Stimulated activated naive CD8-positive, alpha-beta T cell treated with anti-CD3 and anti-CD28 coated beads, Interleukin-15, Interleukin-2, amounts not matched to agents 100 ng/mL and 50 ng/mL, for 24 hours (primary cell): ENCODE results near the gene TXNL1.
"Not testable (repeated sequence)": the region's sequence is repeated elsewhere in the genome, so short reads cannot be mapped to it uniquely, and the experiment has no call there.

Source experiments
- H3K27ac Mint-ChIP-seq: one replicate; pipeline ENCODE4 v1.8.0; 2021; ENCODE audit warnings: mild to moderate bottlenecking, mixed read lengths
- H3K27me3 Mint-ChIP-seq: one replicate; pipeline ENCODE4 v1.8.0; 2021; ENCODE audit warnings: mixed read lengths
- H3K36me3 Mint-ChIP-seq: one replicate; pipeline ENCODE4 v1.8.0; 2021; ENCODE audit warnings: low read depth, mixed read lengths
- H3K4me1 Mint-ChIP-seq: one replicate; pipeline ENCODE4 v1.8.0; 2021; ENCODE audit warnings: low read depth, mixed read lengths
- H3K4me3 Mint-ChIP-seq: one replicate; pipeline ENCODE4 v1.8.0; 2021; ENCODE audit warnings: mild to moderate bottlenecking, mixed read lengths
- H3K9me3 Mint-ChIP-seq: one replicate; pipeline ENCODE4 v1.8.0; 2021; ENCODE audit warnings: mixed read lengths

TXNL1 gene

DNA sequence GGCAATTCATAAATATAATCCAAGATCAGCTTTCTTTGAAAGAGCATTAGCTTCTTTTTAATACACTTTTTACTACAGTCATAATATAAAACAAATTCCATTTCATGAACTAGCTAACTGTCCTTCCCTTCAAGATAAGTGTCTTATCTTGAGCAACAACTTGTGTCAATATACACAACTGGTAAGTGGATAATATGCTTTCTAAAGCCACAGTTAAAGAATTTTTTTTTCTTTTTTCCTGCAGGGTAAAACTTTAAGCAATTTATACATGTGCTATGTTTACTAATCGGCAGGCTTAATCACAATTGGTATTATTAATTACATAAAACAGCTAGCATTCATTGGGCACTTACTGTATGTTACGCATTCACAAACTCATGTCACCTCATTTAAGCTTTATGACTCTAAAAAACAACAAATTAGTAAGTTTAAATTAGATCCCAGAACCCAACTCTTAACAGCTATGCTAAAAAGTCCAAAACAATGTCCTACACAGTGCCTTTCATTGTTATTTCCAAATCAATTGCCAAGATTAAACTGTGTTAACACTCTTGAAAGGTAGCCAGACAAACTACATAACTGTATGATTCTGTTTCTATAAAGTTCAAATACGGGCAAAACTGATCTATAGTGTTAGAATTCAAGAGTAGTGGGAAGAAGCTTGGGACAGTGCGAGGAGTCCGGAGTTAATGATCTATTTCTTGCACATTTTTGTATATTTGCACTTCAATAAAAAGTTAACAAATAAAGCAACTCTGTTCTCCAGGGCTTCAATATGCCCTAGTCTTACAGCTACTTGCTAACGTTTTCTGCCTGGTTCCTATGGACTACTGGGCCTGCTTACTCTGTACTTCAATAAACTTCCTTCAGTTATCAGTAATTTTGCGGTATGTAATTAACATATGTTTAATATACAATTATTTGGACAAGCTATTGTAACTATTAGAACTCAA, 6.0 kb downstream of the TXNL1 start:
- peaks cover 60% of the 10 kb centered on the region for H3K36me3 Mint-ChIP-seq
- no peak overlapping the region for H3K4me3 Mint-ChIP-seq
- no peaks in the 10 kb centered on the region for H3K9me3 Mint-ChIP-seq
- peaks cover 80% of the 10 kb centered on the region for H3K4me1 Mint-ChIP-seq
- H3K27me3 Mint-ChIP-seq, result no peaks in the 10 kb centered on the region
- no peak overlapping the region for H3K27ac Mint-ChIP-seq

DNA sequence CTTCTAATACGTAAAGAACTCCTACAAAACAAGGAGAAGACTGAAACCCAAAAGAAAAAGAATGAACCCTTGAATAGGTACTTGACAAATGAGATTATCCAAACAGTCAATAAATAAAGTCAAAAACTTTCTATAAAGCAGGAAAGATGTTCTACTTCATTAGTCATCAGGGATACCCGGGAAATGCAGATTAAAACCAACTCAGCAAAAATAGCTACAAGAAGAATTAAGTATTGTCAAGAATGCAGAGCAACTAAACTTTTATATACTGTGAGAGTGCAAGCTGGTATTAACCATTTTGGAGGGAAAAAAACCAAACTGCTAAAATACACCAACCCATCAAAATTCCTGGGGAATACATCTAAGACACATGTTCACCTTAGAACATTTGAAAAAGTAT, 10.4 kb downstream of the TXNL1 start:
- H3K27ac Mint-ChIP-seq, result no peak overlapping the region
- H3K9me3 Mint-ChIP-seq, result no peaks in the 10 kb centered on the region
- no peaks in the 10 kb centered on the region for H3K27me3 Mint-ChIP-seq
- H3K4me1 Mint-ChIP-seq, result peaks cover 50% of the 10 kb centered on the region
- H3K4me3 Mint-ChIP-seq, result no peak overlapping the region
- peaks cover 65% of the 10 kb centered on the region for H3K36me3 Mint-ChIP-seq

DNA sequence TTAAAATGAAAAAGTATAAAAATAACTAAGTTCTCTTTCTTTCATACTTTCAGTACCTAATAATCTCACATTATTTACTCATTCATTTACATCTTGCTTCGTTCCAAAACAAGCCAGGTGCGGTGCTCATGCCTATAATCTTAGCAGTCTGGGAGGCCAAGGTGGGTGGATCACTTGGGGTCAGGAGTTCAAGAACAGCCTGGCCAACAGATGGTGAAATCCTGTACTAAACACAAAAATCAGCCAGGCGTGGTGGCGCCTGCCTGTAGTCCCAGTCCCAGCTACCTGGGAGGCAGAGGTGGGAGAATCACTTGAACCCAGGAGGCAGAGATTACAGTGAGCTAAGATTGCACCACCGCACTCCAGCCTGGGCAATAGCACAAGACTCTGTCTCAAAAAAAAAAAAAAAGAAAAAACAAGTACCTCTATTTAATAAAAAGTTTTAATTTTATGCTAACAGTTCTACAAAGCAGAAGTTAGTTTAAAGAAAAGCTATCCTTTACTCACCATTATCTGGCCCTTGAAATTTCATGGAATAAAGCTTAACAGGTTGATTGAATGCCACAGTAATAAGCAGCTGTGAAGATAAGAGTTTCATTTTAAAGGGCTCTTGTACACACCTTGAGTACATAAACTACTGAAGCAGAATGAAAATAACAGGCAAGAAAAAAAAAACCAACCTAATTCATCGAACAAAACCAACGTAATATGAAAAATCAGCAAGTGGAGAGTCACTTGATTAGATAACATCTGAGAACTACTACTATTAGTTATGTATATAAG, 22.5 kb downstream of the TXNL1 start:
- Mint-ChIP-seq H3K4me3 (no peak overlapping the region), H3K9me3 (no peaks in the 10 kb centered on the region), H3K27me3 (no peaks in the 10 kb centered on the region), H3K4me1 (no peaks in the 10 kb centered on the region), H3K27ac (no peak overlapping the region), H3K36me3 (peaks cover 69% of the 10 kb centered on the region)

DNA sequence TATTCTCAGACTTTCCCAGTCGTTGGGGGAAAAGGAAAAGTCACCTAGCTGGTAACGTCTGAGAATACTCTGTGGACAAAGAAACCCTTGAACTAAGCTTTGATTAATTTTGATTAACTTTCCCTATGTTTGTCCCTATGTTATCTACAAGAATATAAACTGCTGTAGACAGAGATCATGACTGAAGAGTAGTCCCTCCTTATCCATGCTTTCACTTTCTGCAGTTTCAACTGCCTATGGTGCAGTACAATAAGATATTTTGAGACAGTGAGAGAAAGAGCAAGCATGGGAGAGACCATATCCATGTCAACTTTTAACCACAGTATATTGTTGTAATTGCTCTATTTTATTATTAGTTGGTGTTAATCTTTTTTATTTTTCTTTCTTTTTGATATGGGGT, 31.8 kb downstream of the TXNL1 start:
- no peaks in the 10 kb centered on the region for H3K27me3 Mint-ChIP-seq
- H3K27ac Mint-ChIP-seq, result no peak overlapping the region
- no peak overlapping the region for H3K4me3 Mint-ChIP-seq
- H3K36me3 Mint-ChIP-seq, result peaks cover 53% of the 10 kb centered on the region
- H3K4me1 Mint-ChIP-seq, result no peaks in the 10 kb centered on the region
- no peaks in the 10 kb centered on the region for H3K9me3 Mint-ChIP-seq

DNA sequence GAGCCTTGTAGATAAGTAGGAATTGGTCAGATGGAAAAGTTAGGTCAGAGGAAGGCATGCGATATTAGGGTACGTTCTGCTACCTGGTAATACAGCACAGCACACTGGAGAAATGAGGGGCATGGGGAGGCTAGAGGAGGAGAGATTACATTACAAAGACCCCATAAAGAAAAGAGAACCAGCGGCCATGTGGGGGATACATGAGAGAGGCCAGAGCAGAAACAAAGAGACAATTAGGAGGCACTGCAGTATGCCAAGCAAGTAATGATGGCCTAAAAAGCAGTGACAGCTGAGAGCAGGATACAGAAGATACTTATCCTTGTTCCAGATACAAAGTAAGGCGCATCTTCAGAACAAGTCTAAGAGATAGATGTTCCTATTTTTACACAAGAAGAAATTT, 40.0 kb downstream of the TXNL1 start:
- Mint-ChIP-seq H3K27ac (no peak overlapping the region), H3K27me3 (no peaks in the 10 kb centered on the region)

DNA sequence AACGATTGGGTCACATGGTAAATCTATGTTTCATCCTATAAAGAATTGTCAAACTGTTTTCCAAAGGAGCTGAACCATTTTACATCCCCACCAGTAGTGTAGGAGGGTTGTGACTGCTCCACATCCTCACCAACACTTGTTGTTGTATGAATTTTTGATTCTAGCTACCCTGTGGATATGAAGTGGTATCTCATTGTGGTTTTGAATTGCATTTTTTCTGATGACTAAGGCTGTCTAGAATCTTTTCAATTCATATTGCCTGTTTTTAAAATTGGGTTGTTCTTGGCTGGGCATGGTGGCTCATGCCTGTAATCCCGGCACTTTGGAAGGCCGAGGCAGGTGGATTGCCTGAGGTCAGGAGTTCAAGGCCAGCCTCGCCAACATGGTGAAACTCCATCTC, 44.5 kb downstream of the TXNL1 start:
- Mint-ChIP-seq H3K27me3 (no peaks in the 10 kb centered on the region), H3K4me3 (no peak overlapping the region), H3K9me3 (peaks cover 8% of the 10 kb centered on the region), H3K36me3 (no peaks in the 10 kb centered on the region), H3K4me1 (no peaks in the 10 kb centered on the region), H3K27ac (no peak overlapping the region)

More for the DNA sequence above, 40.0 kb downstream of the TXNL1 start:
- H3K4me1 Mint-ChIP-seq, result no peaks in the 10 kb centered on the region
- no peaks in the 10 kb centered on the region for H3K36me3 Mint-ChIP-seq
- peaks cover 4% of the 10 kb centered on the region for H3K9me3 Mint-ChIP-seq
- no peak overlapping the region for H3K4me3 Mint-ChIP-seq

DNA sequence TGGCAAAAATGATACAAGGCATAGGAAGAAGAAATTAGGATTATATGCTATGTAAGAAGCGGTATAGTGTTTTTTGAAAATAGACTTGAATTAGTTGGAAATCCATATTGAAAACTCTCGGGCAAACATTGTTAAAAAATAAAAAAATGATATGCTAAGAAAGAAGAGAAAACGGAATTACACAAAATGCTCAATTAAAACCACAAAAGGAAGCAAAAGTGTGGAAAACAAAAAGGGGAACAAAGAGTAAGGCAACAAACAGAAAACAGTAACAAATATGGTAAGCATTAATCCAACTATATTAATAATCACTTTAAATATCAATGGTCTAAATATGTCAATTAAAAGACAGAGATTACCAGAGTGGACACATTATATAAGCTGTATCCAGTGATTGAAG, 58.4 kb downstream of the TXNL1 start:
- Mint-ChIP-seq H3K36me3 (no peaks in the 10 kb centered on the region), H3K27me3 (peaks cover 9% of the 10 kb centered on the region), H3K27ac (no peak overlapping the region), H3K4me1 (no peaks in the 10 kb centered on the region), H3K9me3 (no peaks in the 10 kb centered on the region), H3K4me3 (no peak overlapping the region)

DNA sequence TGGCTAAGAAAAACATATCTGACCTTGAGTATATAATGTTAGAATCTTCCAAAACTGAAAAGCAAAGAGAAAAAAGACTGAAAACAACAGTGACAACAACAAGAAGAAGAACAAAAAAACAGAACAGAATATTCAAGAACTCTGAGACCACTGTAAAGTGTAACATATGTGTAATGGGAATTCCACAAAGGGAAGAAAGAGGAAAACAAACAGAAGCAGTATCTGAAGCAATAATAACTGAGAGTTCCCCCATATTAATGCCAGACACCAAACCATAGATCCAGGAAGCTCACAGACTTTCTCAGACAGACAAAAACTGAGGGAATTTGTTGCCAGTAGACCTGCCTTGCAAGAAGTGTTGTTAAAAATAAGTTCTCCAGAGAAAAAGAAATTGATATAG, 58.9 kb downstream of the TXNL1 start:
- Mint-ChIP-seq H3K27ac (no peak overlapping the region), H3K4me1 (no peaks in the 10 kb centered on the region), H3K27me3 (peaks cover 9% of the 10 kb centered on the region), H3K4me3 (no peak overlapping the region), H3K9me3 (no peaks in the 10 kb centered on the region), H3K36me3 (no peaks in the 10 kb centered on the region)

DNA sequence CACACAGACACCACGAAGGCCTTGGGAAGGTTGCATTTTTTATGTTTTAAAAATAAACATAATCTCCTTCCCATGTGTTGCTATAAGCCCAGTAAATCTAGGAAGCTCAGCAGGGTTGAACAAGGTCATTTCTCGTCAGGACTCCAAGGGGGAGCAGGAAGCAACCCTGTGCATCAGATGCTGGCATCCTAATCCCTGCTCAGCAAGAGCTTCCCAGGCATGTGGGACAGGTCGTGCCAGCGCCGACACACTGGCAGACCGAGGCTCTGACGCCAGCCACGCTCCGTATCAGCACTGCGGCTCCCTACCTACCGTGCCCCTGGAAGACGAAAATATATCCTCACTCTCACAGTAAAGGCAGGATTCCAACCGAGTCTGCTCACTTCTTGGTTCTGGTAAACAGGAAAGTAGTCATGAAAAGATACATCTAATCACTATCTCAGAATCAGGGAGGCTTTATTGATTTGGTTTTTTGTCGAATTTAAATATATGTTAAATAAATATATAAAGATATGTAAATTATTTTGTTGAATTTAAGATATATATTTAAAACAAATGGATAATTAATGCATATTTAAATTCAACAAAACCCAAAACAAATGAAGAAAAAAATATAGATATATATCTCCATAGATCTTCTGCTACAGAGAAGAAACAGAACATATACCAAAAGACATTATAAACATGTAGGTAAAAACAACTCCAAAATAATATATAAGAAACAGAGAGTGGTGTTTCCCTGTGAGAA, 61.4 kb downstream of the TXNL1 start:
- H3K27ac Mint-ChIP-seq, result no peak overlapping the region

DNA sequence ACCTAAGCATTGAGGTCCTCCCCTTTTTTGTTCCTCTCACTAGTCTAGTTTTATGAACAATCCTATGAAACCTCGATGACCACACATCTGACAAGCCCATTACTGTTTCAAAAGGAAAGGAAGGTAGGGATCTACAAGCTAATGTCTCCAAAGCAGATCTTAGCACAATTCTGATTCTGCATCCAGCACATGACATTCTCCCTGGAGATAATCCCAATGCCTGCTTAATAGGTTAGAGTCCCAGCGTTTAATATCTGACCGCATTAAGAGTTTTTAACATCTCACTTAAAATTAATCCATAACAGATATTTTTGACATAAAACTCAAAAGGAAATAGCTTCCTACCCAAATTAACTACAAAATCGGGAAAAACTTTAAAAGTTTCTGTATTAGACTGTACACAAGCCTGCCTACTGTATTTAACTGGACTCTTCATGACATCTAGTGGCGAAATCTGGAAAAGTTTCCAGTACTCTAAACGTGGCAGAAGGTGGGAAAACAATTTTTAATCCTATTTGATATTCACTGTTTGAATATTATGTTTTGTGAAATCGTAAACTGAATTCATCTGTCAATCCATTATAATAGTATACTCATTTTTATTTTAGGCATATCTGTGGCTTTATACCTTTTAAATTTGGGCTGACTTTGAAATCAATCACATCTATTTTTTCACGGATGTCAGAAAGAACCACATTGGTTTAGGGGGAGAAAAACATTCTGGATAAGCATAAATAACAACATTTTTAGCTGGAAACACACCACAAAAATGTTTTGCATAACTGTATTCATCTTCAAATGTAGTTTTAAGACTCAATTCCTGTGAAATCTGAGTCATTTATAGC, 62.4 kb downstream of the TXNL1 start:
- Mint-ChIP-seq H3K4me1 (no peaks in the 10 kb centered on the region), H3K36me3 (no peaks in the 10 kb centered on the region), H3K4me3 (no peak overlapping the region), H3K27me3 (peaks cover 9% of the 10 kb centered on the region), H3K27ac (no peak overlapping the region), H3K9me3 (no peaks in the 10 kb centered on the region)

More for the DNA sequence above, 61.4 kb downstream of the TXNL1 start:
- H3K4me1 Mint-ChIP-seq, result no peaks in the 10 kb centered on the region
- H3K27me3 Mint-ChIP-seq, result peaks cover 9% of the 10 kb centered on the region
- H3K4me3 Mint-ChIP-seq, result no peak overlapping the region
- no peaks in the 10 kb centered on the region for H3K36me3 Mint-ChIP-seq
- no peaks in the 10 kb centered on the region for H3K9me3 Mint-ChIP-seq

DNA sequence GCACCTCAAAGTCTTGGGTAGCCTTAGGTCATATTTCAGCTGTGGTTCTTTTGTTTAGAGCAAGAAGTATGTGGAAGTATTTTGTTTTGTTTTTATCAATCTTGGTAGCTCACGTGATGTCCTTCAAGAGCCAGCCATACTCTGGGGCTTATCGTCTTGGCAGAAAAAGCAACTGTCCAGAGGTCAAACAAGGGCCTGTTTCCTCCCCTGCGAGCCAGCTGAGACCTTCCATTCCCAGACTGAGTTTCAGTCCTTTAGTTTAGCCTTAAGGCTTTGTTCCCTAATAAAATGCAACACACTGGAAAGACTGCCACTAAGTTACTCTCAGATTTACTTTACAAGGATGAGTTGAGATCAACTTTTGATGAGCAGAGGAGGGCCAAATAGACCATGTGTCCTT, 63.5 kb downstream of the TXNL1 start:
- Mint-ChIP-seq H3K4me3 (no peak overlapping the region), H3K36me3 (no peaks in the 10 kb centered on the region), H3K27me3 (peaks cover 9% of the 10 kb centered on the region), H3K4me1 (no peaks in the 10 kb centered on the region), H3K27ac (no peak overlapping the region), H3K9me3 (no peaks in the 10 kb centered on the region)

DNA sequence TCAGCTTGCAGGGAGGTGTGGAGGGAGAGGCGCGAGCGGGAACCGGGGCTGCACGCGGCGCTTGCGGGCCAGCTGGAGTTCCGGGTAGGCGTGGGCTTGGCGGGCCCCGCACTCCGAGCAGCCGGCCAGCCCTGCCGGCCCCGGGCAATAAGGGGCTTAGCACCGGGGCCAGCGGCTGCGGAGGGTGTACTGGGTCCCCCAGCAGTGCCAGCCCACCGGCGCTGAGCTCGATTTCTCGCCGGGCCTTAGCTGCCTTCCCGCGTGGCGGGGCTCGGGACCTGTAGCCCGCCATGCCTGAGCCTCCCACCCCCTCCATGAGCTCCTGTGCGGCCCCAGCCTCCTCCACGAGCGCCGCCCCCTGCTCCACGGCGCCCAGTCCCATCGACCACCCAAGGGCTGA, 66.1 kb downstream of the TXNL1 start:
- H3K9me3 Mint-ChIP-seq, H3K27me3 Mint-ChIP-seq, H3K36me3 Mint-ChIP-seq, H3K27ac Mint-ChIP-seq, H3K4me1 Mint-ChIP-seq, H3K4me3 Mint-ChIP-seq: not testable (repeated sequence)

DNA sequence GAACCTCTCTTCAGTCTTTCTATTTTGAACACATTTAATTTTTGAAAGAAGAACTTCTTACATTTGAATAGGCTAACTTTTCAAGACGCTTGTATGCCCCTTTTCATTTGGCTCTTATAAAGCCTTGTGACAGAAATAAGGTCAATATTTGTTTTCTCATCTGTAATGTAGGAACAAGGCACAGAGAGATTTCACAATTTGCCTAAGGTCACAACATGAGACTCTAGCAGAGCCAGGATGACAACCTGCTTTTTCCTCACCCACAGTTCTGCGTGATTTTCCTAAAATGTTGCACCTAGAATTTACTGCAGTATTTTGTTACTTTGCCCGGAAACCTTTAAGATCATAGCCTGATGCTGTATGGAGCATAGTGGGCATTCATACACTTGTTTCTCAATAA, 67.4 kb downstream of the TXNL1 start:
- no peaks in the 10 kb centered on the region for H3K36me3 Mint-ChIP-seq
- no peak overlapping the region for H3K4me3 Mint-ChIP-seq
- H3K27ac Mint-ChIP-seq, result no peak overlapping the region
- H3K9me3 Mint-ChIP-seq, result no peaks in the 10 kb centered on the region
- no peaks in the 10 kb centered on the region for H3K4me1 Mint-ChIP-seq
- H3K27me3 Mint-ChIP-seq, result peaks cover 5% of the 10 kb centered on the region

DNA sequence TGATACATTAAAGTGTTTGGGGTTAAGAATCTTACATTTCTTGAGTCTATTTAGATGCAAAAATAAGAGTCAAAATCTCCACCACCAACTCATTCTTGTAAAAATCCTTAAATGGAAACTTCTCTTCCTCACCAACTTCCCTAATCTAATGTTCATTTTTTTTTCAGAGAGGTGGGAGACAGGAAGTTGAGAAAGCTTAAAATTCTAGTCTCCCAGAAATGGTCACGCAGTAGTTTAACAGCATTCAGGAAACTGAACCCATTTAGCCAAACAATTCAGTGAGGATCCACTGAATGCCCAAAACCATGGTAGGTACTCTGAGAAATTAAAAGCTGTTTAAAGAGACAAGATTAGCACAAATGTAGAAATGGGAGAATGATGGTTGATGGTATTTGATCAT, 69.0 kb downstream of the TXNL1 start:
- Mint-ChIP-seq H3K27ac (no peak overlapping the region), H3K27me3 (no peaks in the 10 kb centered on the region), H3K9me3 (no peaks in the 10 kb centered on the region), H3K4me1 (no peaks in the 10 kb centered on the region), H3K4me3 (no peak overlapping the region), H3K36me3 (no peaks in the 10 kb centered on the region)
